ENCODE data around the gene WFDC2.
"Not testable (repeated sequence)": the region's sequence is repeated elsewhere in the genome, so short reads cannot be mapped to it uniquely, and the experiment has no call there.

The WFDC2 gene

DNA sequence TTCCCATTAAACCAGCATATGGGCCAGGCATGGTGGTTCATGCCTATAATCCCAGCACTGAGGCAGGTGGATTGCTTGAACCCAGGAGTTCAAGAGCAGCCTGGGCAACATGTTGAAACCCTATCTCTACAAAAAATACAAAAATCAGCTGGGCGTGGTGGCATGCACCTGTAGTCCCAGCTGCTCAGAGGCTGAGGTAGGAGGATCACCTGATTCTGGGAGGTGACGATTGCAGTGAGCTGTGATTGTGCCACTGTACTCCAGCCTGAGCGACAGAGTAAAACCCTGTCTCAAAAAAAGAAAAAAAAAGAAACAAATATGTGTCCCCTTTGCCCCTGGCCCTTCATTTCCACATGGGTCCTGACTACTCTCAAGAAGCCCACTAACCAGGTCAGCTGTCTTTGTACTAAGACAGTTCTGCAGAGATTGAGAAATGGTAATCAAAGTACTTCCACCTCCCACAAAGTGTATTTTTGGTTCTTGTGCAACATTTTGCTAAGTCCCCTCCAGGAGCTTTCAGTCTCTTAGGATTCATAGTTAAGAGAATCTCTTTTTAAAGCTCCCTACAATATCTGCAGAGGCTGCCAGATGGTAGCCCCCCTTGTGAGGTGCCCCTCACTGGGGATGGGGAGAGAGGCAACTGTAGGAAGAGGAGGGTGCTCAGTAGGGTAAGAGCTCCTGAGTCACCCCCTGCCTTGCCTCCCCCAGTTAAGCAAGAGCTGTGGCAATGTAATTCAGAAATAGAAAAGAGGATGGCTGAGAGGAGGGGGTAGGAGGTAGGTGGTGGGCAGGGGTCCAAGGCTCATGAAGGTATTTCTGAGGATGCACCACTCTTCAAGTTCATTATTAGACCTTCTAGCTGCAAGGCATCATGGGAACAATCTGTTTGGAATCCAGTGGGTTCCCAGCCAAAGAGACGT is 16.5 kb upstream of the WFDC2 start:
- no peak for DNase-seq

DNA sequence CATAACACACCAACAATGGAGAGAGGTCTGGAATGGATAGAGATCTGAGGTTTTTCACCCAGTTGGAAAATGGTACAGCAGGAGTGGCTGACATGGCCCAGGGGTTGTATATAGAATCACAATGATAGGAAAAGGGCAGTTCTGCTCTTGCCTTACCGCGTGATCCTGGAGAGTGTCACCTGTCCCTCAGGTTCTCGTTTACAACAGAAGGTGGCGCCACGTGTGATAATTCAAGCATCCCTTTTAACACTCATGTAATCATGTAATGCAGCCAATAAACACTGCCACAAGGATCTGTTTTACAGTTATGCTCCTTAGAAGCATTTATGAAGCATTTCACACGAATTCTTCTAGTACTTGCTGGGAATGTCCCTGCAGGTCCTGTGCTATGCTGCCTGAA is 12.9 kb upstream of the WFDC2 start:
- DNase-seq = no peak

DNA sequence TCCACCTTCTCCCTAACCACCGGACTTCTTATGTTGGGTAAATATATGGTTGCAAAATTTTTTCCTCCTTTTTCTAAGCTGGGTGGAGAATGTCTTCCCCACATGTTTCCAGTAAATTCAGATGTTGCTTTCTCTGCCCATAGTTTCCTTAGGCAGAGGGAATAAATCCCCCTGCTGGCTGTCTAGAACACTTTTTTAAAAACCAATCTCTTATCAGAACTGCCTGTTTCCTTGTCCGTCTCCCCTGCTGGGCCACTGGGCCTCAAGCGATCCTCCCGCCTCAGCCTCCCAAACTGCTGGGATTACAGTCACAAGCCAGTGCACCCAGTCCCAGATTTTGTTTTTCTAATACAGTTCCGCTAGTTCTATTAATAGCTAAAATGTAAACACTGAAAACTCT is 9.9 kb upstream of the WFDC2 start:
- DNase-seq = no peak

DNA sequence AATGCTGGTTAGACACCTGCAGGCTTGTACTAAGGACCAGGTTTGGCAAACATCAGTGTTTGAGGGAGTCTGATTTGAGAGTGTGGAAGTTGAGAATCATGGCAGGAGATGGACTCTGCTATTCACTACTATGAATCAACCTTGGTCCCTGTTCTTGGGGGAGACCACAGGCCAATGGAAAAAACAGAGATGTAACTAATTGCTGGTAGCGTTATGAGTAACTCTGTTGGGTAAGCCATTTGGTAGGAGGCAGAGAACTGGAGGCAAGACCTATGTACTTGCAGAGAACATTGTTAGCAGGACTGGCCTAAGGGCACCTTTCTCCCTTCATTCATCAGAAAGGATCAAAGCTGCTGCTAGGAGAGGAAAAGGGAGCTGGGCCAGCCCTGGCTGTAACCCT is 8.3 kb upstream of the WFDC2 start:
- no peak for DNase-seq

DNA sequence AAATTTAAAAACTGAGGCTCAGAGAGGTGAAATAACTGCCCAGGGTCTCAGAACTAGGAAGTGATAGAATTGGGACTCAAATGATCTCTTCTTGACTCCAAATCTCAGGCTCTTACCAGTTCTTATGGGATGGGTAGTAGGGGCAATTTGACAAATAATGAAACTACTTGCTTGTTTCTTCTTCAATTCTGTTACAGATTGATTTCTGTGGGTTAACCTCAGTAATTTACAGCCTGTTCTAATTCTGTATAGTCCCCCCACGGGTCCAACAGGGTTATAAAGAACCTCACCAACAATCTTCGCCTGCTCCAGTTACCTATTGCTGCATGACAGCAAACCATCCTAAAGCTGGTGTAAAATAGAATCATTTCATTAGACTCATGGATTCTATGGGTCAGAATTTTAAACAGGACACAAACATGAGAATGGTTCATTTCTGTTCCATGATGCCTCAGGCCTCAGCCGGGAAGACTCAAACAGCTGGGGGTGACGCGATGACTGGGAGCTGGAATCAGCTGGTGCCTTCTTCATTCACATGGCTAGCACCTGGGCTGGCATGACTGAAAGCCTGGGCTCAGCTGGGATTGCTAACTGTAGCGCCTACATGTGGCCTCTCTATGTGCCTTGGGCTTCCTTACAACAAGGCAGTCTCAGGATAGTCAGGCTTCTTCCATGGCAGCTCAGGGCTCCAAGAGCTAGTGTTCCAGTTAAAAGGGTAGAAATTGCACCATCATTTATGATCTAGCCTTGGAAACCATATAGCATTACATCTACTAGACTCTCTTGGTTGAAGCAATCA is 6.6 kb upstream of the WFDC2 start:
- no peak for DNase-seq

DNA sequence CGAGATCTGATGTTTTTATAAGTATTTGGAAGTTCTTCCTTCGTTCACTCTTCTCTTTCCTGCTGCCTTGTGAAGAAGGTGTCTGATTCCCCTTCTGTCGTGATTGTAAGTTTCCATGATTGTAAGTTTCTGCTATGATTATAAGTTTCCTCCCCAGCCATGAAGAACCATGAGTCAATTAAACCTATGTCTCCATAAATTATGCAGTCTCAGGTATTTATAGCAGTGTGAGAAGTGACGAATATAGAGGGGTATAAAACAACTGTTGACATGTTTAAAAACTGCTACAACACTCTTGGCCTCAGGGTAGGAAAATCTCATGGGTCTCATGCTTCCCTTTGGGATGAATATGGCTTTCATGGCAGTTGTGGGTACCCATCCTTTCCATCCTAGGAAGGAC is 5.8 kb upstream of the WFDC2 start:
- DNase-seq = no peak

DNA sequence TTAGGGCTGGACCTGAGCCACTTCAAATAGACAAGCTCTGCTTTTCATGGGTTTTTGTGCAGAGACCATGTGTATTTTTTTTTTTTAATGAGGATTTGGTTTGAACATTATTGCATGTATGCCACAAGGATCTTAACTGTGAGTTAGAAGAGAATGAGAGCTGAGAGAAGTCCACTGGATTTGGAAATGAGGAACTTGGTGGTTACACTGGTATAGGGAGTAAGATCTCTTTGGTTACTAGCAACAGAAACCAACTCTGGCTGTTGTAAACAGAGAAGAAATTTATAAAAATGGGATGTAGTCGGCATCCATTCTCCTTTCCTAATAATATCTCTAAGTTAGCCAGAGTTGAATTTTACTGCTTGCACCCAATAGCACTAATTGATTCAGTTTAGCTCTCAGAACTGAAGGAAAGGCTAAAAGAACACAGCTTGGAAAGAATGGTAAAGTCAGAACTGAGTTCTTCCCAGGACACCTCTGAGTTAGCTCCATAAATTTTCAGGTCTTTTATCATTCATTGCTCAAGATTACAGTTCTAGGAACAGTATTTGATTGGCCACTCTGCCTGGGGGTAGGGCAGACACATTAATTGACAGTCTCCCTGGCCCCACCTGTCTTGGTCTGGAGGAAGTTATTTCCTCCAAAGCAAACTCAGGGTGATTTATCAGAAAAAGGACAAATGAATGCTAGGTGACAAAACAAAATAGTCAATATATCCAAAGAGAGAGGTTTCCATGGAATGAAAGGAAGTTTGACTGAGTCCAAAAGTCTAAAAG is 3.9 kb upstream of the WFDC2 start:
- DNase-seq = no peak

DNA sequence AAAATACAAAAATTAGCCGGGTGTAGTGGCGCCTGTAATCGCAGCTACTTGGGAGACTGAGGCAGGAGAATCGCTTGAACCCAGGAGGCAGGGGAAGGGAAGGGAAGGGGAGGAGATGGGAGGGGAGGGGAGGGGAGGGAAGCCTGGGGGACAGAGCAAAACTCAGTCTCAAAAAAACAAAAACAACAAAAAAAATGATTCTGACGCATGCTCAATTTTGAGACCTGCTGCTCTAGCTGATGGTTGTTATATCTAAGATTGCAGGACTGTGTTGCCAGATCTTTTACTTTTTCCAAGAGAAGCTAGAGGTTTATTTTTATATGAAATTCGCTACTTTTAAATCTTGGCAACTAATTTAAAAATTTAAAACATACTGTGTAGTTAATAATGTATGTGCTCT is 2.4 kb upstream of the WFDC2 start:
- DNase-seq = no peak

DNA sequence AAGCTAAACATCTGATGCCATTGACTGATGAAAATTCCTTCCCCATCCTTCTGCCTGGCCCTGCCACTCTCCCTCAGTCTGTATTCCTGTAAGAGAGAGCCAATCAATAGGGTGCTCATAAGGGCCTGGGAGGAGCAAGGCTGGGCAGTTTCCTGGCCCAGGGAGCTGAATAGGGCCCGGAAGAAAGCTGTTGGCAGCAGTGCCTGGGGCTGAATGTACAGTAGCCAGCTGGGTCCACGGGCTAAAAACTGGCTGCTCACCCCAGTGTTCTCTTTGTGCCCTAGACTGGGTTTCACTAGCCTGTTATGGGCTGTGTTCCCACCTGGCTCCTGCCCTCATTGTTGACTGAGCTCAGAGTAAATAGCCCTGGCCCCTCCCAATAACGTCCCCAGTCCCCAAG is 1.7 kb upstream of the WFDC2 start:
- DNase-seq = no peak

DNA sequence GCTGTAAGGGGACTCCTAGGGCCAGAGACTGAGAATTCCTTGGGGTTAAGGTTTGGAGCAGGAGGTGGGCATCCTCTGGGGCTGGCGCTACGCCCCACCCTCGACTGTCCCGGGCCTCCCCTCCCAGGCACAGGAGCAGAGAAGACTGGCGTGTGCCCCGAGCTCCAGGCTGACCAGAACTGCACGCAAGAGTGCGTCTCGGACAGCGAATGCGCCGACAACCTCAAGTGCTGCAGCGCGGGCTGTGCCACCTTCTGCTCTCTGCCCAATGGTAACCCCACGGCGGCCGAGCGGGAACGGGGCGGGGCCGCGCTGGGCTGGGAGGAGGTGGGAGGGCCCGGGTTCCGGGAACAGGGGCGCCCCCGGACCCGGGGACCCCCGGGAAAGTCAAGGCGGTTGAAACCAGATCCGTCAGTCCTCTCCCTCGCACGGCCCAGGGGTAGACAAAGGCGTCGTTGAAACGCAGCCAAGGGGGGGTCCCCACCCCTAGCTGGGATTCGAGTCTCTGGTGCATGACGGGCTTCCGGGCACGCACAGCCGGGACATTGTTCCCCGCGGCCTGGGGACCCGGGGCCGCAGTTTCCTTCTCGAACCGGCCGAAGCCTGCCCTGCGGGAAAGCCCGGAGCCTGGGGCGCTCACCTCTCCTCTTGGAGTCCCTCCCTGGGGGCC is 844 bp downstream of the WFDC2 start:
- no peak for DNase-seq

DNA sequence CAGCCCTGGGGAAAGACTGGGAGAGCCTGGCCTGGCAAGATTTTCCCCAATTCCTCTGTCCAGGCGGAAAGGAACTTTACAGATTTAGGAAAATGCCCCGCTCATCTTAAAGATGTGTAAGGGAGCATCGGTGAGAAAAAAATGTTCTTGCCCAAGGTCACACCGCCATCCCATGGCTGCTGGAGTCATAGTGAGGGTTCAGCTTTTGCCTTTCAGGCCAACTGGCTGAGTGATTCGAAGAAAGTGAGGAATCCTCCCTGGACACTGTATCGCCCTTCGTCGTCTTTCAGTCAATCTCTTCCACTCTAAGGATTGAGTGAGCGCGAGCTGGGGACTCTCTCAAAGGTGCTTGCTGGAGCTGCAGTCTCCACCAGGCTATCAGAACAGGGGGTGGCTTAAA is 1.4 kb downstream of the WFDC2 start:
- no peak for DNase-seq

DNA sequence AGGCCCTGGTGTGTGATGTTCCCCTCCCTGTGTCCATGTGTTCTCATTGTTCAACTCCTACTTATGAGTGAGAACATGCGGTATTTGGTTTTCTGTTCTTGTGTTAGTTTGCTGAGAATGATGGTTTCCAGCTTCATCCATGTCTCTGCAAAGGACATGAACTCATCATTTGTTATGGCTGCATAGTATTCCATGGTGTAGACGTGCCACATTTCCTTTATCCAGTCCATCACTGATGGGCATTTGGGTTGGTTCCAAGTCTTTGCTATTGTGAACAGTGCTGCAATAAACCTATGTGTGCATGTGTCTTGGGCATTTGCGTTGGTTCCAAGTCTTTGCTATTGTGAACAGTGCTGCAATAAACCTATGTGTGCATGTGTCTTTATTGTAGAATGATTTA is 2.7 kb downstream of the WFDC2 start:
- not testable (repeated sequence) for DNase-seq

DNA sequence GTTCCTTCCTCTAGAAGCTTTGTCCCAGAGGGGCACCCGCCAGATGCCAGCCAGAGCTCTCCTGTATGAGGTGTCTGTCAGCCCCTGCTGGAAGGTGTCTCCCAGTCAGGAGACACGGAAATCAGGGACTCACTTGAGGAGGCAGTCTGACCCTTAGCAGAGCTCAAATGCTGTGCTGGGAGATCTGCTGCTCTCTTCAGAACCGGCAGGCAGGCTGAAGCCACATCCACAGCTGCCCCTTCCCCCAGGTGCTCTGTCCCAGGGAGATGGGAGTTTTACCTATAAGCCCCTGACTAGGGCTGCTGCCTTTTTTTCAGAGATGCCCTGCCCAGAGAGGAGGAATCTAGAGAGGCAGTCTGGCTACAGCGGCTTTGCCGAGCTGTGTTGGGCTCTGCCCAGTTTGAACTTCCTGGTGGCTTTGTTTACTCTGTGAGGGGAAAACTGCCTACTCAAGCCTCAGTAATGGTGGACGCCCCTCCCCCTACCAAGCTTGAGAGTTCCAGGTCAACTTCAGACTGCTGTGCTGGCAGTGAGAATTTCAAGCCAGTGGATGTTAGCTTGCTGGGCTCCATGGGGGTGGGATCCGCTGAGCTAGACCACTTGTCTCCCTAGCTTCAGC is 8.1 kb downstream of the WFDC2 start:
- DNase-seq = not testable (repeated sequence)

DNA sequence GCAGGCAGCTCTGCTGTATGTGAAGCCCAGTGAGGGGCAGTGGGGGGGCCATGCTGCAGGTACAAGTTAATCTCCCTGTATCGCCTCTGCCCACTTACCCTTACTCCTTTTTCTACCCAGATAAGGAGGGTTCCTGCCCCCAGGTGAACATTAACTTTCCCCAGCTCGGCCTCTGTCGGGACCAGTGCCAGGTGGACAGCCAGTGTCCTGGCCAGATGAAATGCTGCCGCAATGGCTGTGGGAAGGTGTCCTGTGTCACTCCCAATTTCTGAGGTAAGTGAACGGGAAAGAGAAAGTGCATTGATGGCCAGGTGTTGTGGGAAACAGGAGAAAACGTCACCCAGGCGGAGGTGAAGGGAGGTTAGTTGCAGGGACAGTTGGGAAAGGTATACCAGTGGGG is 10.3 kb downstream of the WFDC2 start:
- no peak for DNase-seq

DNA sequence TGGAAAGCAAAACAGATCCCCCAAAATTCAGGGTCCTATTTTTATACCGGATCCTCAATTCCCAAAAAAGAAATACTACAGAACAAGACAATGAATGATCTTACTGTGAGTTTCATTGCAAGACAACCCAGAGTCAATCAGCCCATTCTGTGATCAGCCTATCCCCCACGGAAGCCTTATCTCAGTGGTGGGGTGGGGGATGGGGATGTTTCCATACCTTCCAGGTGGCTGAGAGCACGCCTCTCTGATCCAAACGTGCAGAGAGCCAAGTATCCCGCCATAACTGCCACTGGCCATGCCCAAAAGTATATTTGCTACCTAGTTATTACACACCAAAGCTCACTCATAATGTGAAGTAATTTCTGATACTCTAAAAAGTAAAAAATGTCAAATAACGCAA is 15.1 kb downstream of the WFDC2 start:
- DNase-seq = no peak

DNA sequence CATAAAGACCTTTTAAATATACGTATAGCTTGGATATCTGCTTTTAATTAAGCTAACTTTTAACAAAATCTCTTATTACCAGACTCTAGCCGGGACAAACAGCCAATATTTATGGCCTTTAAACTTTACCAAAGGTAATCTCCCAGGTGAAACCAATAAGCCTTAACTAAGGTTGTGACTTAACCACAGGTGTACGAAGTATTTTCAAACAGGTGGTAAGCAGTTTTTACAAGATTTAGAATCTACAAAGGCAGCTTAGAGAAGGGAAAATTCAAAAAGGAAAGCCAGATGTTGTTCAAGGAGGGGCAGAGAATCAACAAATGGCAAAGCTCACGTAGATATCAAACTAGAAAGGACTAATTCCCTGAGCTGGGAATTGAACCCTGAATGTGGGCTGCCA is 15.8 kb downstream of the WFDC2 start:
- DNase-seq = no peak

DNA sequence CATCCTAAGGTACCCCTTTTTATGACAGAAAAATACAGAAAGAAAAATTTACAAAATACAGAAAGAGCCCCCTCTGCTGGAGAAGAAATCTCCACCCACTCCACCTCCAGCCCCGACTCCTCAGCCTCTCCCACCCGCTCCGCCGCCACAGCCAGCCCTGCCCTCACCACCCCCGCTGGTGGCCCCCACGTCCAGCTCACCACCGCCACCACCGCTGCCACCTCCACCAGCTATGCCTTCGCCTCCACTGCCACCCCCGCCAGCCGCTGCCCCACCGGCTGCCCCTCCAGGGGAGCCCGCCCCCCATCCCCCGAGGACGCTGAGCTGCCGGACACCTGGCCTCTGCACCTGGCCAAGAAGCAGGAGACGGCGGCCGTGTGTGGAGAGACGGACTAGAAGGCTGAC is 17.7 kb downstream of the WFDC2 start:
- no peak for DNase-seq

DNA sequence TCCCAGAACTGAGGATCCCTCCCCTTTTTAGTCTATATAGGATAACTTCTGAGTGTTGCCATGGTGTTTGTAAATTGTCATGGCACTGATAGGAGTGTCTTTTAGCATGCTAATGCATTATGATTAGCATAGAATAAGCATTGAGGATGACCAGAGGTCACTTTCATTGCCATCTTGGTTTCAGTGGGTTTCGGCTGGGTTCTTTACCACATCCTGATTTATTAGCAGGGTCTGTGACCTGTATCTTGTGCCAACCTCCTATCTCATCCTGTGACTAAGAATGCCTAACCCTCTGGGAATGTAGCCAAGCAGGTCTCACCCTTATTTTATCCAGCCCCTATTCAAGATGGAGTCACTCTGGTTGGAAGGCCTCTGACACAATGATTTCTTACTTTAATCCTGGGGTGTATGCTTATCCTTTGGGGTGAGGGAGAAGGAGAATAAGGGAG is 19.6 kb downstream of the WFDC2 start:
- DNase-seq = no peak

DNA sequence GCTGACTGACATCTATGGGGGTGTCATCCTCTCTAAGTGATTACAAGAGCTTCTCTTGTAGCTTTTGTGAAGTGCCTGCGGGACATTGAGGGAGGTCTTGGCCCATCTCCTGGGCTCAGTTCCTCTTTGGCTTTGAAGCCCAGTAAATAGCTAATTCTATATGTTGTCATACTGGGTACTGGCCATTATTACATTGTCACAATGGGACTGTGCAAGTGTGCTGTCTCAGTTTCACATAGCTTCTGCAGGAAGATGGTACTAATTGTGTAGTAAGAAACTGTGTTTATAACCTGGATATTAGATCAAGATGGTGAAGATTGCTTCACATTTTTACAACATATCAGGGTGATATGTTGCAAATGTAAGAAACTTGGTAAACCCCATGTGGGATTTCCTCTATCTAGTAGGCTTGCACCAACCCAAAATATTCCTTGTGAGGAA is 26.0 kb downstream of the WFDC2 start:
- no peak for DNase-seq

DNA sequence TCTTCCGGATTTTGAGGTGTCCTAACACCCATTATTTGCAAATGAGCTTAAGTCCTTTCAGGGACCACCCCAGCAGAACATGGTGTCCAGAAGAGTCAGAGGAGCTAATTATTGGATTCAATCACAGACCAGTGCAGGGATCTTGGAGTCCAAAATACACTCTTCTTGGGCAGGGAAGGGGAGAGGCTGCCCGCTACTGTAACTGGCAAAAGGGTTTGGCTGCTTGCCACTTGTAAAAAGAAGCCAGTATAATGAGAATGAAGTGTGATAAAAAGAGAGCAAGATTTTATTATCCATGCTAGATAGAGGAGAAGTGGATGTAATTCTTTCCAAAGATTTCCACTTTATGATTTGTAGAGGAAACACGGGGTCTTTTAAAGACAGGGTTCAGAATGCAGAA is 26.6 kb downstream of the WFDC2 start:
- DNase-seq = no peak

DNA sequence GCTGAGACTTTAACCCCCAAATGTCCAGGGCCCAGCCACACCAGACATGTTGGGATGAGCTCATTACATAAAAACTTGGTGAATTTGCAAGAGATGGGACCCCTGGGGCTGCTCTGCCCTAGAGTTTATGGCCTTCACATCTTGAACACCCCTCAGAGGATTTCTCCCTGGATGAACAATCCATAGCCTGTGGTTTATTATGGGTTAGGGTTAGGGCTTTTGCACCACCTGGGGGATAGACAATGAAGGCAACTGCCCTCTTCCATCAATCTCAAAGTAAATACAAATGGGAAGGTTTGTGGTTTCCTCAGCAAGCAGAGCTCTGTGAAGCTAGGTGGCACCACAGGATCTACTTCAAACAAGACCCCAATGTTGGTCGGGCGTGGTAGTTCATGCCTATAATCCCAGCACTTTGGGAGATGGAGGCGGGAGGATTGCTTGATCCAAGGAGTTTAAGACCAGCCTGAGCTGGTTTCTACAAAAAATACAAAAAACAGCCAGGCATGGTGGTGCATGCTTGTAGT is 28.5 kb downstream of the WFDC2 start:
- DNase-seq = no peak

DNA sequence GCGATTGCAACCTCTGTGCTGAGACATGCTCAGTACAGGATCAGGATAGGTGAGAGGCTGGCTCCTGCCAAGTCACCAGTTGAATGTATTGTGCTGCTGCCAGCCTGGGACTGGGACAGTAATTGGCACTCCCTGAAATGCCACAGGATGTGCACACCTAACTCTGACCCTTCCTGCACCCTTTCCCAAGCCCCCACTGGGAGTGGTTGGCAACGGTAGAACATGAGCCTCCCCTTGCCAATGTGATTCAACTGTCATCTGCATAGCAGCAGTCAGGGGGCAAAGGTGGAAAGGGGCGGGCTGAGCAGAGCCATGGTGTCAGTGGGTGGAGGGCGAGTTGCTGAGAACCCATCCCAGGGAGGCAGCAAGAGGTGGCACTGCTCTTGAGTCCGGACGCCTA is 30.5 kb downstream of the WFDC2 start:
- no peak for DNase-seq
